IMR-90 (cell line): ENCODE results near the gene TOMM7. TPM values are rescaled to one million over a fixed set of nuclear protein-coding genes. Genes with fewer than 3 reads are reported as not detected.

ENCODE experiments used
- ATAC-seq: fragments of 200-7000 bp; cut with Tn5 transposase; 2 replicates; pipeline ENCODE4 v1.9.1; 2020; ENCODE audit warnings: low read depth, mild to moderate bottlenecking, moderate library complexity
- BruUV-seq: library from RNA; stranded (reverse); fragments of 400-500 nt; replicated peaks from 2 replicates; lab custom pipeline; 2021; lab: Mats Ljungman, UMichigan
- CTCF ChIA-PET: fragments of 300-600 bp; formaldehyde crosslinking; extraction: SDS; loops from one replicate; lab custom pipeline; 2021; ENCODE audit warnings: antibody characterized with exemption; lab: Yijun Ruan, JAX
- POLR2A ChIA-PET: fragments of 300-600 bp; sonication (Branson Sonifier 250); formaldehyde crosslinking; loops from one replicate; lab custom pipeline; 2022; ENCODE audit warnings: antibody characterized with exemption; ENCODE audit not compliant: unreplicated experiment; lab: Charles Lee
- DNase-seq: peaks from one replicate; pipeline ENCODE4 v3.0.0; 2013
- H2AFZ ChIP-seq: replicated peaks from 2 replicates; pipeline ENCODE3; 2013; ENCODE audit warnings: low read length, mild to moderate bottlenecking; ENCODE audit not compliant: poor library complexity
- H2AK5ac ChIP-seq: 2 replicates; pipeline ENCODE4 v1.6.1; 2013; ENCODE audit warnings: low read depth, low read length, inconsistent platforms
- H2AK9ac ChIP-seq: replicated peaks from 2 replicates; pipeline ENCODE3; 2013; ENCODE audit warnings: mild to moderate bottlenecking, low read depth, low read length, moderate library complexity; ENCODE audit not compliant: poor library complexity
- H2BK120ac ChIP-seq: 2 replicates; pipeline ENCODE4 v1.6.1; 2013; ENCODE audit warnings: low read depth, low read length, inconsistent platforms
- H2BK15ac ChIP-seq: 3 replicates; pipeline ENCODE4 v1.6.1; 2013; ENCODE audit warnings: low read depth, low read length, inconsistent platforms
- H2BK20ac ChIP-seq: 2 replicates; pipeline ENCODE4 v1.6.1; 2013; ENCODE audit warnings: low read depth, mild to moderate bottlenecking, inconsistent platforms, low read length, moderate library complexity
- H2BK5ac ChIP-seq: 2 replicates; pipeline ENCODE4 v1.6.1; 2013; ENCODE audit warnings: mild to moderate bottlenecking, low read depth, low read length, inconsistent platforms; ENCODE audit not compliant: poor library complexity, severe bottlenecking
- H3K14ac ChIP-seq: replicated peaks from 2 replicates; pipeline ENCODE4 v1.6.1; 2013; ENCODE audit warnings: low read depth, low read length, inconsistent platforms
- H3K18ac ChIP-seq: 2 replicates; pipeline ENCODE4 v1.6.1; 2013; ENCODE audit warnings: low read depth, low read length, control low read depth
- H3K23ac ChIP-seq: 2 replicates; pipeline ENCODE4 v1.6.1; 2013; ENCODE audit warnings: low read depth, low read length, inconsistent platforms
- H3K27ac ChIP-seq: 2 replicates; pipeline ENCODE4 v1.5.1; 2013; ENCODE audit warnings: mild to moderate bottlenecking, control low read depth, low read length; ENCODE audit not compliant: insufficient read depth
- H3K27me3 ChIP-seq: 2 replicates; pipeline ENCODE4 v1.6.1; 2013; ENCODE audit warnings: low read length; ENCODE audit not compliant: control insufficient read depth, insufficient read depth
- H3K36me3 ChIP-seq: 2 replicates; pipeline ENCODE4 v1.6.1; 2013; ENCODE audit warnings: low read length, mixed read lengths; ENCODE audit not compliant: control insufficient read depth, insufficient read depth
- H3K4ac ChIP-seq: 2 replicates; pipeline ENCODE4 v1.6.1; 2013; ENCODE audit warnings: low read depth, low read length, inconsistent platforms
- H3K4me1 ChIP-seq: 2 replicates; pipeline ENCODE4 v1.6.1; 2013; ENCODE audit warnings: low read length, mixed read lengths; ENCODE audit not compliant: control insufficient read depth, insufficient read depth
- H3K4me2 ChIP-seq: 2 replicates; pipeline ENCODE4 v1.6.1; 2013; ENCODE audit warnings: low read depth, mild to moderate bottlenecking, control low read depth, low read length, moderate library complexity
- H3K4me3 ChIP-seq: 2 replicates; pipeline ENCODE4 v1.5.1; 2013; ENCODE audit warnings: low read depth, mild to moderate bottlenecking, control low read depth, low read length, moderate library complexity; ENCODE audit not compliant: insufficient read depth
- H3K56ac ChIP-seq: 2 replicates; pipeline ENCODE4 v1.6.1; 2013; ENCODE audit warnings: low read length, inconsistent platforms; ENCODE audit not compliant: insufficient read depth; ENCODE audit errors: extremely low read depth
- H3K79me1 ChIP-seq, 2 experiments: 2 replicates each; pipeline ENCODE4 v1.6.1; 2013; ENCODE audit warnings: low read length in 2 of 2, inconsistent platforms in 1 of 2, low read depth in 1 of 2
- H3K9ac ChIP-seq: 2 replicates; pipeline ENCODE4 v1.6.1; 2013; ENCODE audit warnings: low read depth, low read length, control low read depth
- H3K9me1 ChIP-seq: 2 replicates; pipeline ENCODE4 v1.6.1; 2013; ENCODE audit warnings: low read length, inconsistent platforms; ENCODE audit not compliant: insufficient read depth
- H3K9me3 ChIP-seq: 2 replicates; pipeline ENCODE4 v1.6.1; 2013; ENCODE audit warnings: low read length; ENCODE audit not compliant: control insufficient read depth, insufficient read depth
- H4K20me1 ChIP-seq: 2 replicates; pipeline ENCODE4 v1.6.1; 2013; ENCODE audit warnings: low read length, inconsistent platforms; ENCODE audit not compliant: insufficient read depth
- H4K5ac ChIP-seq: 2 replicates; pipeline ENCODE4 v1.6.1; 2013; ENCODE audit warnings: mild to moderate bottlenecking, low read depth, low read length, control low read depth
- H4K8ac ChIP-seq, 2 experiments: 2 replicates each; pipeline ENCODE4 v1.6.1; 2013; ENCODE audit warnings: low read depth in 2 of 2, low read length in 2 of 2, control low read depth in 1 of 2, inconsistent platforms in 1 of 2
- H4K91ac ChIP-seq: 2 replicates; pipeline ENCODE4 v1.6.1; 2013; ENCODE audit warnings: low read depth, low read length, inconsistent platforms; ENCODE audit not compliant: insufficient read depth
- BHLHE40 ChIP-seq: fragments of 150-350 bp; IDR thresholded peaks from 2 replicates; pipeline ENCODE4 v1.6.1; 2016; ENCODE audit warnings: mild to moderate bottlenecking, low read depth, low read length
- CEBPB ChIP-seq: IDR thresholded peaks from 2 replicates; pipeline ENCODE4 v1.6.1; 2012; ENCODE audit warnings: low read depth, low read length, improper control_type of control experiment
- CHD1 ChIP-seq: IDR thresholded peaks from 2 replicates; pipeline ENCODE4 v1.6.1; 2012; ENCODE audit warnings: low read depth, low read length, improper control_type of control experiment
- MAFK ChIP-seq: IDR thresholded peaks from 2 replicates; pipeline ENCODE4 v1.6.1; 2012; ENCODE audit warnings: low read depth, low read length, improper control_type of control experiment
- MAZ ChIP-seq: IDR thresholded peaks from 2 replicates; pipeline ENCODE4 v1.6.1; 2012; ENCODE audit warnings: low read depth, mild to moderate bottlenecking, low read length, improper control_type of control experiment, moderate library complexity, borderline replicate concordance
- NFE2L2 ChIP-seq: fragments of 150-350 bp; IDR thresholded peaks from 2 replicates; pipeline ENCODE4 v1.6.1; 2016; ENCODE audit warnings: low read depth, mild to moderate bottlenecking, low read length
- POLR2A ChIP-seq: IDR thresholded peaks from 2 replicates; pipeline ENCODE4 v1.6.1; 2012; ENCODE audit warnings: mild to moderate bottlenecking, low read depth, low read length
- RAD21 ChIP-seq: IDR thresholded peaks from 2 replicates; pipeline ENCODE4 v1.6.1; 2012; ENCODE audit warnings: low read length, improper control_type of control experiment
- RCOR1 ChIP-seq: IDR thresholded peaks from 2 replicates; pipeline ENCODE4 v1.6.1; 2012; ENCODE audit warnings: mild to moderate bottlenecking, low read length, improper control_type of control experiment; ENCODE audit not compliant: insufficient replicate concordance
- SMC3 ChIP-seq: fragments of 150-350 bp; IDR thresholded peaks from 2 replicates; pipeline ENCODE4 v1.6.1; 2016; ENCODE audit warnings: low read depth, mild to moderate bottlenecking, antibody characterized with exemption, low read length, moderate library complexity
- WGBS, 2 experiments: methylation state at CpG; one replicate each; pipeline versions ENCODE4 v1.1.5 to v1.1.7; 2013; ENCODE audit warnings: missing lambda C conversion rate in 2 of 2; ENCODE audit not compliant: insufficient read length in 1 of 2; ENCODE audit errors: extremely low coverage in 2 of 2; 5-methylcytosine and 5-hydroxymethylcytosine counted together
- dilution Hi-C: fragments of 300-500 bp; cut with HindIII; formaldehyde crosslinking; loops from one replicate; pipeline ENCODE4 v1.14.3; 2018; ENCODE audit warnings: low sequenced_read_pairs; ENCODE audit not compliant: unreplicated experiment
- in situ Hi-C: fragments of 300-500 bp; cut with MboI; formaldehyde crosslinking; loops from 3 replicates; pipeline ENCODE4 v1.14.3; 2019; ENCODE audit warnings: low sequenced_read_pairs, inconsistent platforms, mixed read lengths
- intact Hi-C: fragments of 100-400 bp; cut with micrococcal nuclease; formaldehyde crosslinking; loops from 2 replicates; pipeline ENCODE4 v1.10.0; 2022
- polyA plus RNA-seq, 3 experiments: library from polyadenylated mRNA; depleted of rRNA; stranded (reverse); fragments of >200 nt; gene quantifications; 2 replicates each; pipeline ENCODE4 v1.2.3, GENCODE V29; 2012; ENCODE audit warnings: low replicate concordance in 1 of 3
- total RNA-seq: library from RNA; depleted of rRNA; stranded (reverse); fragments of >200 nt; gene quantifications from 2 replicates; pipeline ENCODE4 v1.2.3, GENCODE V29; 2012
- TF ChIP-seq, protein P1 (sequence below): conservative IDR thresholded peaks from 2 replicates; pipeline ENCODE4 v1.5.1; 2012; ENCODE audit warnings: mild to moderate bottlenecking, low read depth, low read length, improper control_type of control experiment
- TF ChIP-seq, protein P2 (sequence below): fragments of 150-350 bp; IDR thresholded peaks from 2 replicates; pipeline ENCODE4 v1.6.1; 2017; ENCODE audit warnings: mild to moderate bottlenecking, antibody characterized with exemption, low read length, low read depth
- TF ChIP-seq, protein P3 (sequence below): fragments of 150-350 bp; IDR thresholded peaks from 2 replicates; pipeline ENCODE4 v1.6.1; 2016; ENCODE audit warnings: low read depth, mild to moderate bottlenecking, low read length, moderate library complexity, borderline replicate concordance

TOMM7 gene
- total and polyA plus RNA-seq, 2 of the 4 experiments (the other 2 are of a cell fraction) = 67.2 to 727 TPM

DNA sequence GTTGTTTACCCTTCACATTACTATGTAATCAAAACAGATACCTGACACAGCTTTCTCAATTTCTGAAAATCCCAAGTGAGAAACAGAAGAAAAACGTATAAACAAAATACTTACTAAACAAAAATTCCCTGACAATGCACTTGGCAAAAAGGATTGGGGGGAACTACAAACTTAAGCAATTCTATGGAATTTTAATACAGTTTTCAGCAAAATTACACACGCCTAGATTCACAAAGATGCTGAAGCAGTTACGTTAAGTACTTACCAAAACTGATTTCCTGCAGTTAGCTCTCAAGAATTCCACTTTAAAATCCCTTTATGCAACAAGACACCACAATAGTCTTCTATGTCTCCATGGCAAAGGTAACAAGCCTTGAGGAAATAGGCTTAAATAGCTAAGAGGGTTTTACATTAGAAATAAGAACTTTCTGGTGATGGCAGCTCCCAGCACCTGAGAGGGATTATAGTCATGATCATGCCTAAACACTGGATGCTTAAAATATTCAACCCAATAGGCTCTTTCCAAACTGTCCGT, 10.8 kb downstream of the TOMM7 start:
- peaks cover 3% of the 10 kb centered on the region; the same call in 1 of the 2 replicates for H3K4me1 ChIP-seq

More for the DNA sequence above, 10.8 kb downstream of the TOMM7 start:
- peaks cover 13% of the 10 kb centered on the region for H3K36me3 ChIP-seq
- H3K4ac ChIP-seq = no peak overlapping the region
- ATAC-seq (no peak), DNase-seq (peak; percentile 40)
- 0 out of 2 replicates have a peak, but pooled peaks cover 3% of the 10 kb centered on the region for H3K9me1 ChIP-seq
- no peak overlapping the region; the same call in 2 of the 3 replicates for H2BK15ac ChIP-seq
- peak overlapping the region; percentile 23; the same call in 1 of the 2 replicates for H3K18ac ChIP-seq
- BruUV-seq = no TSS peak
- H4K20me1 ChIP-seq = peaks cover 8% of the 10 kb centered on the region; the same call in 1 of the 2 replicates
- H3K79me1 ChIP-seq = peaks cover 13 to 26% of the 10 kb centered on the region in 2 experiments
- H4K5ac ChIP-seq = no peak overlapping the region
- no peak overlapping the region for H2AK5ac ChIP-seq
- no peaks in the 10 kb centered on the region for H3K9me3 ChIP-seq
- H3K4me2 ChIP-seq = no peak overlapping the region
- H3K9ac ChIP-seq = no peak overlapping the region
- H3K14ac ChIP-seq = no peak overlapping the region
- H4K8ac ChIP-seq = no peak overlapping the region
- 80% methylated on average over 1 of the region's 4 CpGs; no CpG with 5 or more reads in 1 of the 2 experiments for WGBS, 2 experiments
- H3K27ac ChIP-seq = no peak overlapping the region
- H4K91ac ChIP-seq = no peak overlapping the region
- H3K27me3 ChIP-seq = no peaks in the 10 kb centered on the region
- H2BK5ac ChIP-seq = peak overlapping the region; percentile 59
- no peak overlapping the region for H2BK120ac ChIP-seq
- TF ChIP-seq MAZ (no peak), MAFK (no peak), CHD1 (no peak), NFE2L2 (no peak), CEBPB (no peak), RCOR1 (no peak), RAD21 (no peak), POLR2A (no peak), SMC3 (no peak), BHLHE40 (no peak)
- TF ChIP-seq, protein P1, sequence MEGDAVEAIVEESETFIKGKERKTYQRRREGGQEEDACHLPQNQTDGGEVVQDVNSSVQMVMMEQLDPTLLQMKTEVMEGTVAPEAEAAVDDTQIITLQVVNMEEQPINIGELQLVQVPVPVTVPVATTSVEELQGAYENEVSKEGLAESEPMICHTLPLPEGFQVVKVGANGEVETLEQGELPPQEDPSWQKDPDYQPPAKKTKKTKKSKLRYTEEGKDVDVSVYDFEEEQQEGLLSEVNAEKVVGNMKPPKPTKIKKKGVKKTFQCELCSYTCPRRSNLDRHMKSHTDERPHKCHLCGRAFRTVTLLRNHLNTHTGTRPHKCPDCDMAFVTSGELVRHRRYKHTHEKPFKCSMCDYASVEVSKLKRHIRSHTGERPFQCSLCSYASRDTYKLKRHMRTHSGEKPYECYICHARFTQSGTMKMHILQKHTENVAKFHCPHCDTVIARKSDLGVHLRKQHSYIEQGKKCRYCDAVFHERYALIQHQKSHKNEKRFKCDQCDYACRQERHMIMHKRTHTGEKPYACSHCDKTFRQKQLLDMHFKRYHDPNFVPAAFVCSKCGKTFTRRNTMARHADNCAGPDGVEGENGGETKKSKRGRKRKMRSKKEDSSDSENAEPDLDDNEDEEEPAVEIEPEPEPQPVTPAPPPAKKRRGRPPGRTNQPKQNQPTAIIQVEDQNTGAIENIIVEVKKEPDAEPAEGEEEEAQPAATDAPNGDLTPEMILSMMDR = no peak
- TF ChIP-seq, protein P2, sequence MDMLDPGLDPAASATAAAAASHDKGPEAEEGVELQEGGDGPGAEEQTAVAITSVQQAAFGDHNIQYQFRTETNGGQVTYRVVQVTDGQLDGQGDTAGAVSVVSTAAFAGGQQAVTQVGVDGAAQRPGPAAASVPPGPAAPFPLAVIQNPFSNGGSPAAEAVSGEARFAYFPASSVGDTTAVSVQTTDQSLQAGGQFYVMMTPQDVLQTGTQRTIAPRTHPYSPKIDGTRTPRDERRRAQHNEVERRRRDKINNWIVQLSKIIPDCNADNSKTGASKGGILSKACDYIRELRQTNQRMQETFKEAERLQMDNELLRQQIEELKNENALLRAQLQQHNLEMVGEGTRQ = no peak
- TF ChIP-seq, protein P3, sequence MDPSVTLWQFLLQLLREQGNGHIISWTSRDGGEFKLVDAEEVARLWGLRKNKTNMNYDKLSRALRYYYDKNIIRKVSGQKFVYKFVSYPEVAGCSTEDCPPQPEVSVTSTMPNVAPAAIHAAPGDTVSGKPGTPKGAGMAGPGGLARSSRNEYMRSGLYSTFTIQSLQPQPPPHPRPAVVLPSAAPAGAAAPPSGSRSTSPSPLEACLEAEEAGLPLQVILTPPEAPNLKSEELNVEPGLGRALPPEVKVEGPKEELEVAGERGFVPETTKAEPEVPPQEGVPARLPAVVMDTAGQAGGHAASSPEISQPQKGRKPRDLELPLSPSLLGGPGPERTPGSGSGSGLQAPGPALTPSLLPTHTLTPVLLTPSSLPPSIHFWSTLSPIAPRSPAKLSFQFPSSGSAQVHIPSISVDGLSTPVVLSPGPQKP = no peak
- intact Hi-C loops (no loop called here), in situ Hi-C loops (no loop called here), dilution Hi-C loops (no loop called here)
- POLR2A ChIA-PET = interaction anchor here (0.6 kb wide), 1 partner anchor 217 kb away, joined by 4 read pairs; no protein-coding TSS in a partner anchor
- H3K23ac ChIP-seq = no peak overlapping the region
- H2AFZ ChIP-seq = no peak overlapping the region
- CTCF ChIA-PET = no interaction called here
- H2AK9ac ChIP-seq = no peak overlapping the region
- no peak overlapping the region for H3K56ac ChIP-seq
- H3K4me3 ChIP-seq = no peak overlapping the region
- no peak overlapping the region for H2BK20ac ChIP-seq
